ENCODE measurements around the gene MRPL32.

DNA sequence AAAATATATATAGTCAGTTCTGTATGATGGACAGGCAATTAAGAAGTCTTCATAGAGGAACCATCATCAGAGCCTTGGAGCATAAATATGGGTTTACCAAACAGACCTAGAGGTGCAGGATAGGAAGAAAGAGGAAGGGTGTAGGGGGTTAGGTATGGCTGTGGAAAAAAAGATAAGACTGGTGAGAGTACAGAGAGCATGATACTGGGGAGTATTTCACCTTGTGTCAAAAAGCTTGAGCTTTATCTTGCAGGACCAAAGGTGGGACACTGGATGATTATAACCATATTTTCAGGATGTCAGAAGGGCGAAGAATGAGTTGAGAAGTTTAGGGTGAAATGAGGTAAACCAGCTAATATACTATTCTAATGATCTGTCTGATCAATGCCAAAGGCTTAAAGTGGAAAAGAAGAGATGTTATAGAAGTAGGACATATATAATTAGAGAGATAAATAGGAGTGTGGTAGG, 54.6 kb downstream of the MRPL32 start:
- TF ChIP-seq, protein P1, sequence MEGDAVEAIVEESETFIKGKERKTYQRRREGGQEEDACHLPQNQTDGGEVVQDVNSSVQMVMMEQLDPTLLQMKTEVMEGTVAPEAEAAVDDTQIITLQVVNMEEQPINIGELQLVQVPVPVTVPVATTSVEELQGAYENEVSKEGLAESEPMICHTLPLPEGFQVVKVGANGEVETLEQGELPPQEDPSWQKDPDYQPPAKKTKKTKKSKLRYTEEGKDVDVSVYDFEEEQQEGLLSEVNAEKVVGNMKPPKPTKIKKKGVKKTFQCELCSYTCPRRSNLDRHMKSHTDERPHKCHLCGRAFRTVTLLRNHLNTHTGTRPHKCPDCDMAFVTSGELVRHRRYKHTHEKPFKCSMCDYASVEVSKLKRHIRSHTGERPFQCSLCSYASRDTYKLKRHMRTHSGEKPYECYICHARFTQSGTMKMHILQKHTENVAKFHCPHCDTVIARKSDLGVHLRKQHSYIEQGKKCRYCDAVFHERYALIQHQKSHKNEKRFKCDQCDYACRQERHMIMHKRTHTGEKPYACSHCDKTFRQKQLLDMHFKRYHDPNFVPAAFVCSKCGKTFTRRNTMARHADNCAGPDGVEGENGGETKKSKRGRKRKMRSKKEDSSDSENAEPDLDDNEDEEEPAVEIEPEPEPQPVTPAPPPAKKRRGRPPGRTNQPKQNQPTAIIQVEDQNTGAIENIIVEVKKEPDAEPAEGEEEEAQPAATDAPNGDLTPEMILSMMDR (IDR thresholded peaks at IDR 0.05), result no peak
- no peak for TF ChIP-seq POLR2AphosphoS5 (IDR thresholded peaks at IDR 0.05)

Data from breast epithelium (tissue), 3 donors.